Mesenchymal stem cell (in vitro differentiated cells and primary cell): ENCODE results near the gene PPP6R2.

Experiments
- DNase-seq: peaks from one replicate; pipeline ENCODE4 v3.0.0-alpha.2; 2013
- H2AFZ ChIP-seq: one replicate; pipeline ENCODE4 v1.6.1; 2013; ENCODE audit warnings: low read depth, mild to moderate bottlenecking, control low read depth, inconsistent platforms, low read length, moderate library complexity
- H2AK5ac ChIP-seq: 2 replicates; pipeline ENCODE4 v1.6.1; 2013; ENCODE audit warnings: low read length, moderate library complexity, mild to moderate bottlenecking, inconsistent platforms; ENCODE audit not compliant: severe bottlenecking
- H2BK120ac ChIP-seq: one replicate; pipeline ENCODE4 v1.6.1; 2013; ENCODE audit warnings: low read depth, mild to moderate bottlenecking, inconsistent platforms, low read length, moderate library complexity
- H2BK12ac ChIP-seq, 2 experiments: one replicate each; pipeline ENCODE4 v1.6.1; 2013; ENCODE audit warnings: inconsistent platforms in 2 of 2, low read length in 2 of 2, mild to moderate bottlenecking in 2 of 2, moderate library complexity in 2 of 2, control low read depth in 1 of 2
- H2BK15ac ChIP-seq: one replicate; pipeline ENCODE4 v1.6.1; 2013; ENCODE audit warnings: mild to moderate bottlenecking, low read depth, inconsistent platforms; ENCODE audit not compliant: poor library complexity, severe bottlenecking
- H2BK5ac ChIP-seq: 2 replicates; pipeline ENCODE4 v1.6.1; 2013; ENCODE audit warnings: low read depth, mild to moderate bottlenecking, low read length, control low read depth, inconsistent platforms; ENCODE audit not compliant: poor library complexity, severe bottlenecking
- H3K14ac ChIP-seq, 2 experiments: one replicate each; pipeline ENCODE4 v1.6.1; 2013; ENCODE audit warnings: inconsistent platforms in 2 of 2, low read length in 2 of 2, control low read depth in 1 of 2, mild to moderate bottlenecking in 1 of 2, moderate library complexity in 1 of 2
- H3K18ac ChIP-seq, 2 experiments: one replicate each; pipeline ENCODE4 v1.6.1; 2013; ENCODE audit warnings: inconsistent platforms in 2 of 2, low read length in 2 of 2, control low read depth in 1 of 2, low read depth in 1 of 2, mild to moderate bottlenecking in 1 of 2
- H3K23ac ChIP-seq, 2 experiments: one replicate each; pipeline ENCODE4 v1.6.1; 2013; ENCODE audit warnings: inconsistent platforms in 2 of 2, low read length in 2 of 2, mild to moderate bottlenecking in 2 of 2, moderate library complexity in 2 of 2, control low read depth in 1 of 2
- H3K27ac ChIP-seq: 2 replicates; pipeline ENCODE4 v1.5.1; 2013; ENCODE audit warnings: mild to moderate bottlenecking, moderate library complexity, low read length, control low read depth, inconsistent platforms; ENCODE audit not compliant: poor library complexity, severe bottlenecking
- H3K27me3 ChIP-seq, 2 experiments: 2 replicates each; pipeline versions ENCODE4 v1.6.1 to v1.7.0; 2013; ENCODE audit warnings: low read length in 2 of 2, mild to moderate bottlenecking in 2 of 2, moderate library complexity in 2 of 2, control low read depth in 1 of 2, inconsistent platforms in 1 of 2; ENCODE audit not compliant: control insufficient read depth in 1 of 2, insufficient read depth in 1 of 2
- H3K36me3 ChIP-seq, 2 experiments: 2 replicates each; pipeline versions ENCODE4 v1.6.1 to v1.7.0; 2013; ENCODE audit warnings: low read length in 2 of 2, control low read depth in 1 of 2, inconsistent platforms in 1 of 2, low read depth in 1 of 2, mild to moderate bottlenecking in 1 of 2; ENCODE audit not compliant: insufficient read depth in 2 of 2, control insufficient read depth in 1 of 2
- H3K4ac ChIP-seq, 2 experiments: one replicate each; pipeline ENCODE4 v1.6.1; 2013; ENCODE audit warnings: inconsistent platforms in 2 of 2, low read length in 2 of 2, mild to moderate bottlenecking in 2 of 2, moderate library complexity in 2 of 2, control low read depth in 1 of 2, low read depth in 1 of 2
- H3K4me1 ChIP-seq: 2 replicates; pipeline ENCODE4 v1.6.1; 2013; ENCODE audit warnings: low read depth, low read length, control low read depth; ENCODE audit not compliant: control insufficient read depth, insufficient read depth
- H3K4me2 ChIP-seq: 2 replicates; pipeline ENCODE4 v1.6.1; 2013; ENCODE audit warnings: low read length, mild to moderate bottlenecking, inconsistent platforms; ENCODE audit not compliant: poor library complexity, severe bottlenecking
- H3K4me3 ChIP-seq, 2 experiments: 2 replicates each; pipeline versions ENCODE4 v1.5.1 to v1.7.0; 2013; ENCODE audit warnings: low read length in 2 of 2, mild to moderate bottlenecking in 2 of 2, control low read depth in 1 of 2, low read depth in 1 of 2; ENCODE audit not compliant: insufficient read depth in 1 of 2
- H3K79me1 ChIP-seq: replicated peaks from 2 replicates; pipeline ENCODE4 v1.6.1; 2013; ENCODE audit warnings: mild to moderate bottlenecking, control low read depth, low read length, inconsistent platforms; ENCODE audit not compliant: poor library complexity, severe bottlenecking
- H3K9ac ChIP-seq: 2 replicates; pipeline ENCODE4 v1.7.0; 2013; ENCODE audit warnings: mild to moderate bottlenecking, low read length, moderate library complexity
- H3K9me3 ChIP-seq: 2 replicates; pipeline ENCODE4 v1.7.0; 2013; ENCODE audit warnings: mild to moderate bottlenecking, low read length; ENCODE audit not compliant: control insufficient read depth
- H4K8ac ChIP-seq: one replicate; pipeline ENCODE4 v1.6.1; 2013; ENCODE audit warnings: inconsistent platforms, mild to moderate bottlenecking, low read length, moderate library complexity
- H4K91ac ChIP-seq: one replicate; pipeline ENCODE4 v1.6.1; 2013; ENCODE audit warnings: mild to moderate bottlenecking, low read length, inconsistent platforms
- WGBS: methylation state at CpG from one replicate; pipeline ENCODE4 v1.1.7; 2013; ENCODE audit warnings: mixed read lengths; 5-methylcytosine and 5-hydroxymethylcytosine counted together

Gene PPP6R2

DNA sequence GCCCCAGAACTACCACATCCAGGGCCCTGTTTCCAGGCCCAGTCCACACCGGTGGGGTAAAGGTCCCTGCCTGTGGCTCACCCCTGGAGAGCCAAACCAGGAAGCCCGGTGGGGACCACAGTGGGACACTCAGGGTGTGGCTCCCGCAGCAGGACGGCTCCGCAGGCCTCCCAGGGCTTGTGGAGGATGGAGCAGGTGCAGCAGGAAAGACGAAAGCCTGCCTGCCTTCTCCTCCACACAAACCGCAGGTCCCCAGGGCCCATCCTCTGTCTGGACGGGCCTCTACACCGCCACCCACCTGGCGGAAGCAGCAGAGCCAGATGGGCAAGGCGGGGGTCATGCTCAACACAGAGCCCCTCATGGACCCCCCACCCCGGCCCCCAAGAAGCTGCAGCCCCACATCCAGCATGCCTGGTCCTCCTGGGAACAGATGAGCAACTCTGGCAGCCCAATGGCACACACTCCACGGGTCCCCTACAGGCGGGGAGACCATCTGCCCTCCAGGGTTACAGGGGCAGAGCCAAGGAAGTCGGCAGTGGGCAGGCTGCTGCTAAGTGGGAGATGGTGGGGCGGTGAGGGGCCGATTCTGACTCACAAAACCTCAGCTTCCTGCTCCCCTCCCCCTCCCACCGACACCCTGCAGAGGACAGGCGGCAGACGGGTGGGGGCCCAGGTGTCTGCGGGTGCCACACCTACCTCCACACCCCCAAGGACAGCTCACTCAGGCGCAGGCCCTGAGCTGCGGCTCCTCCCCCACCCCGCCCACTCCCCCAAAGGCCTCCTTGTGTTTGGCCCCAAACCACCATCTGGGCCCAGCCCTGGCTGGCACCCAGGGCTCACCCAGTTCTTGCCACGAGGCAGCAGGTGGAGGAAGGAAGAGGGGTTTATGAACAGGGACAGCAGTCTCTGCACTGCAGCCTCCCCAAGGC is 126.5 kb downstream of the PPP6R2 start:
- H3K36me3 ChIP-seq, result peaks cover 27 to 61% of the 10 kb centered on the region in 2 experiments
- no peak overlapping the region for H2BK120ac ChIP-seq
- H3K23ac ChIP-seq, result no peak overlapping the region
- H3K27me3 ChIP-seq, result no peaks in the 10 kb centered on the region
- no peak overlapping the region for H3K9ac ChIP-seq
- DNase-seq, result peak; percentile 29
- no peak overlapping the region for H2BK15ac ChIP-seq
- peak overlapping the region; percentile 7 for H4K8ac ChIP-seq
- H3K79me1 ChIP-seq, result peaks cover 29% of the 10 kb centered on the region
- H3K4me3 ChIP-seq, result no peak overlapping the region
- H2BK12ac ChIP-seq, result no peak overlapping the region
- H3K4me1 ChIP-seq, result peaks cover 60% of the 10 kb centered on the region
- H3K9me3 ChIP-seq, result no peaks in the 10 kb centered on the region
- no peak overlapping the region for H3K4me2 ChIP-seq
- H2BK5ac ChIP-seq, result no peak overlapping the region
- H3K27ac ChIP-seq, result no peak overlapping the region
- H3K14ac ChIP-seq, result no peak overlapping the region
- 54% methylated on average over 21 of the region's 25 CpGs for WGBS
- H4K91ac ChIP-seq, result no peak overlapping the region
- H2AFZ ChIP-seq, result no peak overlapping the region
- no peak overlapping the region for H3K4ac ChIP-seq
- no peak overlapping the region for H2AK5ac ChIP-seq
- H3K18ac ChIP-seq, result no peak overlapping the region

- Histone ChIP-seq H3K27ac (no peak overlapping the region), H3K9me3 (no peaks in the 10 kb centered on the region), H3K36me3 (peaks cover 19 to 52% of the 10 kb centered on the region in 2 experiments), H3K4me3 (no peak overlapping the region), H3K23ac (no peak overlapping the region), H3K4ac (no peak overlapping the region), H2BK15ac (no peak overlapping the region), H3K18ac (no peak overlapping the region), H3K4me1 (peaks cover 65% of the 10 kb centered on the region), H3K4me2 (no peak overlapping the region), H4K91ac (peak overlapping the region; percentile 9), H2BK120ac (no peak overlapping the region), H3K14ac (no peak overlapping the region), H4K8ac (no peak overlapping the region), H2AFZ (no peak overlapping the region), H3K79me1 (peaks cover 26% of the 10 kb centered on the region), H2BK12ac (no peak overlapping the region), H3K9ac (no peak overlapping the region), H2AK5ac (no peak overlapping the region), H2BK5ac (no peak overlapping the region), H3K27me3 (no peaks in the 10 kb centered on the region)
- no peak for DNase-seq
- WGBS, result 92% methylated on average over 6 of the region's 6 CpGs
Observed at GRCh38 chr22:50470491-50470890, 127.4 kb downstream of the PPP6R2 start.

DNA sequence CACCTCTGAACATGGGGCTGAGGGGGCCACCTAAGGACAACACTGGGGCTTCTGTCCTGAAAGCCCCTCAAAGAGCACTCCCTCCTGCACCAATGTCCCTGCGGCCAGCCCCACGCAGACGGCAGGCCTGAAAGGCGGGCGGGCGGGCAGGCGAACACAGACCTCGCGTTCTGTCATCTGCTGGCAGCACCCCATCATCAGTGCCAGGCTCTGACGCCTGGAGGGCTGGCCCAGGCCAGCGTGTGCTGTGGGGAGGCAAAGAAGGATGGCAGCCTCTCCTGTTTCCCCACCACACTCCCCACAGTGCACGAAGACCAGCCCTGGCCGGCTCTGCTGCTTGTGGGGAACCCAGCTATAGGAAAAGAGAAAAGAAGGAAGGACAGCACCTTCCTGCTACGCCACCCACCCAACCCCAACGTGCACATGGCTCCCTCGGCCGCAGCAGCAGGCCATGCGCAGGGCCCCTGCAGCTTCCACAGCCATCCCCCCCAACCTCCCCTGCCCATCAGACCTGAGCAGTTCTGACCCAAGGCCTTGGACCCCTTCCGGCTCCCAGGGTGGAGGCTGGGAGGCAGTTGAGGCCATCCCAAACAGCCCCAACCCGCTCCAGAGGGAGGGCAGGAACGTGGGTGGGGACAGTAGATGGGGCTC is 128.2 kb downstream of the PPP6R2 start:
- no peak overlapping the region for H3K4me2 ChIP-seq
- no peaks in the 10 kb centered on the region for H3K27me3 ChIP-seq
- H3K9ac ChIP-seq, result no peak overlapping the region
- 90% methylated on average over 19 of the region's 21 CpGs for WGBS
- H3K23ac ChIP-seq, result no peak overlapping the region
- H2AFZ ChIP-seq, result no peak overlapping the region
- no peak overlapping the region for H4K91ac ChIP-seq
- DNase-seq, result no peak
- H3K27ac ChIP-seq, result no peak overlapping the region
- no peak overlapping the region for H3K4ac ChIP-seq
- no peak overlapping the region for H2BK5ac ChIP-seq
- H3K36me3 ChIP-seq, result peaks cover 11 to 44% of the 10 kb centered on the region in 2 experiments
- no peak overlapping the region for H4K8ac ChIP-seq
- no peaks in the 10 kb centered on the region for H3K9me3 ChIP-seq
- H2AK5ac ChIP-seq, result no peak overlapping the region
- H2BK120ac ChIP-seq, result no peak overlapping the region
- no peak overlapping the region for H3K18ac ChIP-seq
- H2BK15ac ChIP-seq, result no peak overlapping the region
- H2BK12ac ChIP-seq, result no peak overlapping the region
- peaks cover 20% of the 10 kb centered on the region for H3K79me1 ChIP-seq
- peaks cover 65% of the 10 kb centered on the region for H3K4me1 ChIP-seq
- H3K14ac ChIP-seq, result no peak overlapping the region
- no peak overlapping the region for H3K4me3 ChIP-seq

GRCh38 chr22:50471962-50472361 is 128.8 kb downstream of the PPP6R2 start:
- Histone ChIP-seq H2BK5ac (no peak overlapping the region), H3K23ac (no peak overlapping the region), H3K9me3 (no peaks in the 10 kb centered on the region), H3K27me3 (no peaks in the 10 kb centered on the region), H2BK120ac (no peak overlapping the region), H3K4me3 (no peak overlapping the region), H4K8ac (no peak overlapping the region), H4K91ac (no peak overlapping the region), H3K9ac (no peak overlapping the region), H3K4me1 (peaks cover 65% of the 10 kb centered on the region), H2AFZ (no peak overlapping the region), H3K14ac (no peak overlapping the region), H2BK12ac (no peak overlapping the region), H3K4me2 (no peak overlapping the region), H3K4ac (no peak overlapping the region), H3K36me3 (peaks cover 5 to 37% of the 10 kb centered on the region in 2 experiments), H3K27ac (no peak overlapping the region), H3K18ac (no peak overlapping the region), H2BK15ac (no peak overlapping the region), H2AK5ac (no peak overlapping the region), H3K79me1 (peaks cover 15% of the 10 kb centered on the region)
- no peak for DNase-seq
- WGBS, result 85% methylated on average over 5 of the region's 5 CpGs
